ENCODE measurements around the gene VCPKMT. TPM values are rescaled to one million over a fixed set of nuclear protein-coding genes. Genes with fewer than 3 reads are reported as not detected.
A peak's percentile ranks its signal among the peaks of the same experiment; 100 is the strongest.

The VCPKMT gene
- total RNA-seq, result 10 to 100 TPM; 22.3 to 26.0 TPM
- 10 to 100 TPM in 1 of 3 donors, 1 to 10 TPM in 2; 8.8 to 10.4 (median 9.5) TPM for polyA plus RNA-seq
- total RNA-seq, result 25.2 to 38.9 (median 32.5) reads per million in 6 experiments

- POLR2A ChIA-PET, result interaction anchor here (0.6 to 2.8 kb wide), 25 partner anchors 8 to 530 kb away, joined by 3 to 47 read pairs (median 4); partner anchors contain the start of genes ARF6, KLHDC2, L2HGDH and MAP4K5
- Mint-ChIP-seq H3K9me3 (no peaks in the 10 kb centered on the region), H3K27ac (peak within 1 kb of the TSS; percentile 96 to 99 (median 99)), H3K4me1 (peaks cover 6 to 41% (median 24%) of the 10 kb centered on the region in 4 donors), H3K4me3 (peak within 1 kb of the TSS; percentile 91 to 99 (median 97)), H3K27me3 (no peaks in the 10 kb centered on the region), H3K36me3 (peaks cover 0 to 57% (median 10%) of the 10 kb centered on the region in 3 donors)
- ATAC-seq (peak; percentile 95 to 96), DNase-seq (peak; percentile 90 to 98 (median 96))
Observed at GRCh38 chr14:50116181-50116956, at the start of gene VCPKMT. VCPKMT (minus strand) TSS chr14:50116572; CDS start chr14:50116552, 20 bp downstream.

- H3K4me1 Mint-ChIP-seq, result no peaks in the 10 kb centered on the region
- ATAC-seq (no peak), DNase-seq (no peak)
- H3K27me3 Mint-ChIP-seq, result no peaks in the 10 kb centered on the region
- POLR2A ChIA-PET, result interaction anchor here (0.5 kb wide), 1 partner anchor 333 kb away, joined by 5 read pairs; no protein-coding TSS in a partner anchor
- H3K27ac Mint-ChIP-seq, result no peak overlapping the region
- H3K36me3 Mint-ChIP-seq, result peaks cover 0 to 56% (median 20%) of the 10 kb centered on the region in 3 donors
- H3K4me3 Mint-ChIP-seq, result no peak overlapping the region
- H3K9me3 Mint-ChIP-seq, result no peaks in the 10 kb centered on the region
Observed at GRCh38 chr14:50156111-50156510, 39.7 kb upstream of the VCPKMT start.

GRCh38 chr14:50148799-50149198, 32.4 kb upstream of the VCPKMT start:
- H3K27me3 Mint-ChIP-seq, result no peaks in the 10 kb centered on the region
- H3K4me3 Mint-ChIP-seq, result no peak overlapping the region
- no peaks in the 10 kb centered on the region for H3K9me3 Mint-ChIP-seq
- H3K27ac Mint-ChIP-seq, result no peak overlapping the region
- H3K4me1 Mint-ChIP-seq, result no peaks in the 10 kb centered on the region
- POLR2A ChIA-PET, result no interaction called here
- no peak for ATAC-seq
- no peak for DNase-seq
- H3K36me3 Mint-ChIP-seq, result peaks cover 4 to 64% (median 18%) of the 10 kb centered on the region in 3 donors

GRCh38 chr14:50139192-50139591, 22.8 kb upstream of the VCPKMT start:
- H3K27ac Mint-ChIP-seq, result no peak overlapping the region
- H3K36me3 Mint-ChIP-seq, result peaks cover 0 to 27% (median 0%) of the 10 kb centered on the region in 3 donors
- ATAC-seq (no peak), DNase-seq (no peak)
- H3K4me3 Mint-ChIP-seq, result no peak overlapping the region
- no peaks in the 10 kb centered on the region for H3K27me3 Mint-ChIP-seq
- H3K4me1 Mint-ChIP-seq, result no peaks in the 10 kb centered on the region
- POLR2A ChIA-PET, result no interaction called here
- H3K9me3 Mint-ChIP-seq, result no peaks in the 10 kb centered on the region

- Mint-ChIP-seq H3K9me3 (no peaks in the 10 kb centered on the region), H3K4me1 (peaks cover 0 to 5% (median under 1%) of the 10 kb centered on the region in 4 donors), H3K4me3 (no peak overlapping the region), H3K36me3 (peaks cover 7 to 65% (median 20%) of the 10 kb centered on the region in 3 donors), H3K27me3 (no peaks in the 10 kb centered on the region), H3K27ac (no peak overlapping the region)
- ATAC-seq (no peak), DNase-seq (no peak)
- POLR2A ChIA-PET, result no interaction called here
Observed at GRCh38 chr14:50127802-50128201, 11.4 kb upstream of the VCPKMT start.

- Mint-ChIP-seq H3K4me3 (no peak overlapping the region), H3K36me3 (peaks cover 0 to 45% (median 8%) of the 10 kb centered on the region in 3 donors), H3K4me1 (peaks cover 0 to 5% (median 2%) of the 10 kb centered on the region in 4 donors), H3K9me3 (no peaks in the 10 kb centered on the region), H3K27ac (no peak overlapping the region), H3K27me3 (no peaks in the 10 kb centered on the region)
- POLR2A ChIA-PET, result no interaction called here
- ATAC-seq (no peak), DNase-seq (no peak)
Observed at GRCh38 chr14:50123062-50123461, 6.7 kb upstream of the VCPKMT start.

GRCh38 chr14:50122291-50122690, 5.9 kb upstream of the VCPKMT start:
- H3K36me3 Mint-ChIP-seq, result peaks cover 0 to 39% (median 8%) of the 10 kb centered on the region in 3 donors
- H3K4me3 Mint-ChIP-seq, result no peak overlapping the region
- no peaks in the 10 kb centered on the region for H3K27me3 Mint-ChIP-seq
- H3K27ac Mint-ChIP-seq, result no peak overlapping the region
- ATAC-seq (no peak), DNase-seq (no peak)
- peaks cover 0 to 5% (median 2%) of the 10 kb centered on the region in 4 donors for H3K4me1 Mint-ChIP-seq
- POLR2A ChIA-PET, result interaction anchor here (0.7 kb wide), 1 partner anchor 13 kb away, joined by 3 read pairs; no protein-coding TSS in a partner anchor
- H3K9me3 Mint-ChIP-seq, result no peaks in the 10 kb centered on the region

- DNase-seq (no peak), ATAC-seq (no peak)
- Mint-ChIP-seq H3K27me3 (no peaks in the 10 kb centered on the region), H3K4me1 (peaks cover 2 to 11% (median 7%) of the 10 kb centered on the region in 4 donors), H3K36me3 (peaks cover 0 to 36% (median 8%) of the 10 kb centered on the region in 3 donors), H3K27ac (no peak overlapping the region), H3K4me3 (no peak overlapping the region), H3K9me3 (no peaks in the 10 kb centered on the region)
- POLR2A ChIA-PET, result no interaction called here
Observed at GRCh38 chr14:50121486-50121885, 5.1 kb upstream of the VCPKMT start.

GRCh38 chr14:50117456-50117855, 1.1 kb upstream of the VCPKMT start:
- Mint-ChIP-seq H3K4me3 (peak overlapping the region in 1 of 10 donors; percentile 12), H3K27me3 (no peaks in the 10 kb centered on the region), H3K4me1 (peaks cover 6 to 39% (median 26%) of the 10 kb centered on the region in 4 donors), H3K36me3 (peaks cover 0 to 46% (median 10%) of the 10 kb centered on the region in 3 donors), H3K9me3 (no peaks in the 10 kb centered on the region), H3K27ac (peak overlapping the region in 6 of 10 donors; percentile 7 to 59 (median 35))
- ATAC-seq (no peak), DNase-seq (no peak)
- POLR2A ChIA-PET, result interaction anchor here (0.6 to 2.8 kb wide), 6 partner anchors 141 to 497 kb away, joined by 3 to 47 read pairs (median 16); partner anchors contain the start of genes KLHDC2, MGAT2, NEMF and RPL36AL

- Mint-ChIP-seq H3K27me3 (no peaks in the 10 kb centered on the region), H3K9me3 (no peaks in the 10 kb centered on the region), H3K27ac (peak overlapping the region; percentile 96 to 99 (median 99)), H3K4me1 (peaks cover 6 to 41% (median 26%) of the 10 kb centered on the region in 4 donors), H3K36me3 (peaks cover 0 to 51% (median 10%) of the 10 kb centered on the region in 3 donors), H3K4me3 (peak overlapping the region; percentile 91 to 99 (median 97))
- ATAC-seq (no peak), DNase-seq (no peak)
- POLR2A ChIA-PET, result interaction anchor here (0.6 to 2.8 kb wide), 20 partner anchors 9 to 497 kb away, joined by 3 to 47 read pairs (median 5); partner anchors contain the start of genes ARF6, KLHDC2, MAP4K5 and MGAT2
Observed at GRCh38 chr14:50116966-50117365, 594 bp upstream of the VCPKMT start.

- POLR2A ChIA-PET, result interaction anchor here (1.1 to 2.6 kb wide), 2 partner anchors 251 to 253 kb away, joined by 5 to 7 read pairs; no protein-coding TSS in a partner anchor
- Mint-ChIP-seq H3K36me3 (peaks cover 0 to 75% (median 13%) of the 10 kb centered on the region in 3 donors), H3K9me3 (no peaks in the 10 kb centered on the region), H3K4me1 (peaks cover 6 to 47% (median 24%) of the 10 kb centered on the region in 4 donors), H3K27ac (peak overlapping the region in 8 of 10 donors; percentile 8 to 85 (median 56)), H3K27me3 (no peaks in the 10 kb centered on the region), H3K4me3 (peak overlapping the region in 5 of 10 donors; percentile 5 to 47 (median 34))
- ATAC-seq, result no peak
- DNase-seq, result no peak
Observed at GRCh38 chr14:50113381-50114035, 2.9 kb downstream of the VCPKMT start.

- Mint-ChIP-seq H3K27me3 (no peaks in the 10 kb centered on the region), H3K4me1 (peaks cover 4 to 32% (median 15%) of the 10 kb centered on the region in 4 donors), H3K36me3 (peaks cover 0 to 81% (median 10%) of the 10 kb centered on the region in 3 donors), H3K27ac (peak overlapping the region in 3 of 10 donors; percentile 40 to 46 (median 41)), H3K4me3 (no peak overlapping the region), H3K9me3 (no peaks in the 10 kb centered on the region)
- POLR2A ChIA-PET, result no interaction called here
- DNase-seq (no peak), ATAC-seq (no peak)
Observed at GRCh38 chr14:50110323-50111037, 5.9 kb downstream of the VCPKMT start.

Measured in naive thymus-derived CD8-positive, alpha-beta T cell (primary cell).